COR-L47 (cell line): ENCODE measurements around the gene CSF1R.

Source experiments
- DNase-seq: peaks from one replicate; lab custom pipeline; 2025; lab: John Stamatoyannopoulos, UW

CSF1R gene

DNA sequence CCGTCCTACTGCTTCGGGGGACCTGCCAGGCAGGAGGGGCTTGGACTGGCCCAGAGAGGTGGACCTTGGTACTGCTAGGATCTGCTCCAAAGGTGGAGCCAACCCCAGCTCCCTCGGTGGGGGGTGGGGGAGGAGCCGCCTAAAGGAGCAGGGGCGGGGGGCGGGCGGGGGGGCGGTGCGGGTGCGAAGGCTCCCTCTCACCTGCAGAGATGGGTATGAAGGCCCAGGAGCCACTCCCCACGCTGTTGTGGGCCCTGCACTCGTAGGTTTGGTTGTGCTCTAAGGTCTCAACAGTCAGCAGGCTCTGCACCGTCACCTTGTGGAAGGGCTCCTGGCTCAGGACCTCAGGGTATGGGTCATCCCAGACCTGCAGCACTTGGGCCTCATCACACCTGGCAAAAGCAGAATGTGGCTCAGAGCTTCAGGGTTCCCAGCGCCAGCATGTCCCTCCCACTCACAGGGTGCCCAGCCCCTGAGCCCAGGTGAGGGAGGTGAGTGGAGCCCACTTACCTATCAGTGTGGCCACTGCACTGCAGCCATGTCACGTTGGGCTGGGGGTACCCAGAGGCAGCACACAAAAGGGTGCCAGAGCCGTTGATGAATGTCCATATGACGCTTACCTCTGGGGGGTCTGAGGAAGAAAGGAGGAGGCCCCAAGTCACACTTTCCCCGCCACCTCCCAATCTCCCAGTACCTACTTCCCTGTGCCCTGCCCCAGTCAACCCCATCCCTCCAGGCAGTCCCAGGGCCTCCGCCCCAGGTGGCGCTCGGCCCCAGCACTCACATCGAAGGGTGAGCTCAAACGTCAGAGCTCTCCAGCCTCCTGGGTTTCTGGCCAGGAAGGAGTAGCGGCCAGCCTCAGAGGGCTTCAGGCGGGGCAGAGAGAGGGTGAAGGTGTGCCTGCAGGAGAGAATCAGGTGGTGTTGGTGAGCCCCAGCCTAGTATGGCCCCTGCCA, 16.4 kb downstream of the CSF1R start:
- no peak for DNase-seq

DNA sequence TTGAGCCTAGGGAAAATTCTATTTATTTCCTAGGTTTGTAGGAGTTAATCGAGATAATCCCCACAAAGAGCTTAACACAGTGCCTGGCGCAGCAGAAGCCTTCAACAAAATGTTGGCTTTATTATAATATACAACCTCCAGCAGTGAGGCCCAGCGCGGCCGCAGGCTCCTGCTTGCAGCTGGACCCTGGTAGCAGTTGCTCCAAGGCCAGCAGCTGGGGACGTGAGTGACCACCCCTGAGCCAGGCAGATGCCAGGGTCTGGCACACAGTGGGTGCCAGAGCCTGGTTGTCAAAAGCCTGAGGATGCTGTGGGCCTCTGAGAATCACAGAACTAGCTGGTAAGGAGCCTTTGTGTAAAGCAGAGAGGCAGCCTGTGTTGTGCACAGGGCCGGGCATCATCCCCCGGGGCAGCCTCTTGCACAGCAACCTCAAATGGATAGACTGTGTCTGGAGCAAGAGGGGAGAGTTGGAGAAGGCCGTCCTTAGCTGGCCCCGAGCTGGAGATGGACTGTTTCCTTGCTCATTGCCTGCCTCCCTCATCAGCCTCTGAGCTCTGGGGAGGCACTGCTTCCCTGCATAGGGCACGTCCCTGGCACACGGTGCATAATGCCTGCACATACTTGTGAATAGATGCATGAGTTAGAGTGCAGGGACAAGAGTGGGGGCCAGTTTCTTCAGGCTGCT, 17.3 kb downstream of the CSF1R start:
- DNase-seq = no peak

DNA sequence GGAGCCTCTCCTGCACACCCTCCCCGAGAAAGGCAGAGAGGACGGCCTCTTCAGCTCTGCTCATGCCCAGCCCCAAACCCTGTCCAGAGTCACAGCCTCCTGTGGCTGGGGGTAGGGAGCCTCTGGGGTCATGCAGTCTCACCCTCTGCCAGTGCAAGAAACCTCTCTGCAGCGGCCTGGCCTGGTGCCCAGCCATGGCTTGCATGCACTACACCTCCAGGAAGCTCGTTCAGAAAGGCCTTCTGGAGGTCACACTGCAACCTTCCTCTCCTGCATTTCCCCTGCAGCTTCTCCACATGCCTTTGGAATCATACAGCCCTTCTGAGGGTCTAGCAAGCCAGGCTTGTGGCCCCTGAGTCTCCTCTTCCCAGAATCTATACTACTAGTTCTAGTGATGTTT, 17.9 kb downstream of the CSF1R start:
- DNase-seq = no peak

DNA sequence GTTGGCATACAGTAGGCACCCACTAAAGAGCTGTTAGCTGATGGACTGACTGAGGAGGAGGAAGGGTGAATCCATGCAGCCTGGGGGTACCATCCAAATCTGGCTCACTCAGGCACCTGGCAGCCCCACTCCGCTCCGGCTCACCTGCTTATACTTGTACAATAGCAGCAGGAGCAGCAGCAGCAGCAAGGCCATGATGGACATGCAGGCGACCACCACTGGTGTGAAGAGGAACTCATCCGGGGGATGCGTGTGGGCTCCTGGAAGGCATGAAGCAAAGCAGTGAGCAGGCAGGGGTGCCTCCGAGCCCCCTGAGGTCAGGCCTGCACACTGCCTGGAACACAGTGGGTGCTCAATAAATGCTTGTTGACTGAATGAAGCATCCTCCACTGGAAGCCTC, 18.3 kb downstream of the CSF1R start:
- no peak for DNase-seq

DNA sequence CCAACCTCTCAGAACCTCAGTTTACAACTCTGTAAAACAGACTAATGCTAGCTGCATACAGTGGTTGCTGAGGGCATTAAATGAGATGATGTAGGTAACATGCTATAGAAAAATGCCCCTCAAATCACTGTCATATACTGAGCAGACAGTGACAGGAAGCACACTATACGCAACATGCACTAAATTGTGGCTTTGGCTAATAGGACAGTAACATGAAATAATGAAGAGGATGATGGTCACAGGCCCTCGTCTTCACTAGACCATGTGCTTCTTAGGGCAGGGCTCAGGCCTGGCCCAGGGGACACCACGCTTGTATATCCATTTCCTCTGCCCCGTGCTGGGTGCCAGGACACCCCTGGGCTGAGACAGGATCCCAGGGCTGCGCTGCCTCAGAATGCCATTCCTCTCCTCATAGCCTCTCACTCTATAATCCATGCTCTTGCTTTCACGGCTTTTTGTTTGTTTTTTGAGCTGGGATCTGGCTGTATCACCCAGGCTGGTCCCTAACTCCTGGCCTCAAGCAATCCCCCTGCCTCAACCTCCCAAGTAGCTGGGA, 18.9 kb downstream of the CSF1R start:
- DNase-seq = no peak

DNA sequence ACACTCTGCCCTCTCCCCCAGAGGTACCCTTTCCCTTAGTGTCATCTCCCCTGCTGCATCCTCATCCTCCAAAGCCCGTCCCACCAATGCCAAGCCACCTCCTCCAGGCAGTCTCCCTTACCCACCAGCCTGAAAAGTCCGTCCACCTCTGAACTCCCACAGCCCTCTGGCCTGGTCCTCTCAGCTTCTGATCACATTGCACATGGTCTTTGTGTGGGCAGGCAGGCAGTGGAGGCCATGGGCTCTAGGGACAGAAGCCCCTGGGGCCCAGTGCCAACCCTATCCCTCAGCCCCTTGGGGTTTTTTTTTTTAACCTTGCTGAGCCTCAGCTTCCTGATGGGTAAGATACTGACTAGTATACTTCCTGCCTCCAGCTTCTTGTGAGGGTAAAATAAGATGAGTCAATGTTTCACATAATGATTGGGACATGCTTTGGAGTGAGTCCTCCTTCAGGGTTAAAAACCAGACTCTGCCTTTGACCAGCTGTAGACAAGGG, 19.4 kb downstream of the CSF1R start:
- DNase-seq = no peak

DNA sequence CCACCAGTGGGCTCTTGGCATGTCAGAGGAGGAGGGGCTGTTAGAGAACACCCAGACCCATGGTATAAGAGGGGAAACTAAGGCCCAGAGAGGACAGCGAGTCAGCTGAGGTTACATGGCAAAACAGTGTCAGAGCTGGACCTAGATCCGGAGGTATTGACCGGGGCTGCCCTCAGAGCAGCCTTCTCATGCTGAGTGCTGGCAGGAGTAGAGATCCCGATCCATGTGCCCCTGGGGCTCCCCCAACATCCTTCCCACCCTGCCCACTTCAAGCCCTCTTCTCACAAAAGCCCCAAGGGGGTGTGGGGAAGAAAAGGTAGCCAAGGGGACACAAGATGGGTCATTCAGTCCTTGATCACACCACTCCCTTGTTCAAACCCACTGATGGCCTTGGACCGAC, 19.9 kb downstream of the CSF1R start:
- no peak for DNase-seq

DNA sequence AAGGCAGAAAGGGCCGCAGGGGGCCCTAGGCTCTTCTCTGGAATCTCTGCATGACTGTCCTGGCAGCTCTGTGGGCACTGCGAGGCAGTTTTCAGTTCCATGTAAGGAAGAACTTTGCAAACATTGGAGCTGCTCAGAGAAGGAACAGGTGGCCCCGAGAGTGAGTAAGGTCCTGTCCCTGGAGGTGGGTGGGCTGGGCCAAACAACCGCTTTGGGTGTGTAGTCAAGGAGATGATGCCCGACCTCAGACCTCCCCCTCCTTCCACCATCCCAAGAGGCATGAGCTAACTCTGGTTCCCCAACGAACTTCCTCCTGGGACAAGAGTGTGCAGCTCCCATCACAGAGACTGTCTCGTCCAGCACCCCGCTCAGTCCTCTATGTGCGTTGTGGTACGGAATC, 20.5 kb downstream of the CSF1R start:
- no peak for DNase-seq

DNA sequence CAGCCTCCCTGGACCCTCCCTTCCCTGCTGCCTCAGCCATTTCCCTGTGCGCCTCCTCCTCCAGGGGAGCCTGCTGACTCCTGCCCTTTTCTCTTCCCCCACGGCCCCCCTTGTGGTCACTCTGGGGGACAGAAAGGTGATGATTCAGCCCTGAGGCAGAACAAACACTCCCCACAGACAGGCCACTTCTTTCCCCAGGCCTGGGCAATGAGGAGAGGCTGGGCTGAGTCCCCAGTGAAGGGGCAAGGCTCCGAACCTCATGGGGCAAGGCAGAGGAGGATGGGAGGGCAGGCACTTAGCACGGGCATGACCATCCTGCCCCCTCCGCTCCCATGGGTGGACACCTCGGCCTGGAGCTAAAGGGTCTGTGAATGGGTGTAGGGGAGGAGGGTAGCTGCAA, 21.0 kb downstream of the CSF1R start:
- no peak for DNase-seq

DNA sequence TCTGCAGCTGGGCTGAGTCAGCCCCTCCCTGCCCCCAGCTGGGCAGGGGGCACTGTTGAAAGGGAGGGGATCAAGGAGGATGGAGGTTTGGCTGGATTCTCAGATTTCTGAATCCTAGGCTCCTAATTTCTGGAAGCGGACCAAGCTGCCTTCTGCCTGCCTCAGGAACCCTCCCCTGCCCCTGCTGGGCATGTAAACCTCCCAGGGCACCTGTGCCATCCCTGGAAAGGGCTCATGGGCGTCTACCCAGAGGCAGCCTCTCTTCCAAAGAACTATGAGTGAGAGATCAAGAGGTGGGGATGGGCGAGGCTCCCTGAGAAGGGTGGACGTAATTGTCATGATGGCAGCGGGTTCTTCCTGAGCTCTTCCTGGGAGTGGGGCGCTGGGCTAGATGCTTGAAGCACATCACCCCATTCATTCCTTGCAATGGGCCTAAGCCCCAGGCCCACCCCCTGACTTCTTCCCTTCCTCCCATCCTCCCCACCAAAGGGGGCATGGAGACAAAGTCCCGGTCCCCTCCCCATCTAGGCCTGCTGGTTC, 21.6 kb downstream of the CSF1R start:
- DNase-seq = peak; percentile 73

DNA sequence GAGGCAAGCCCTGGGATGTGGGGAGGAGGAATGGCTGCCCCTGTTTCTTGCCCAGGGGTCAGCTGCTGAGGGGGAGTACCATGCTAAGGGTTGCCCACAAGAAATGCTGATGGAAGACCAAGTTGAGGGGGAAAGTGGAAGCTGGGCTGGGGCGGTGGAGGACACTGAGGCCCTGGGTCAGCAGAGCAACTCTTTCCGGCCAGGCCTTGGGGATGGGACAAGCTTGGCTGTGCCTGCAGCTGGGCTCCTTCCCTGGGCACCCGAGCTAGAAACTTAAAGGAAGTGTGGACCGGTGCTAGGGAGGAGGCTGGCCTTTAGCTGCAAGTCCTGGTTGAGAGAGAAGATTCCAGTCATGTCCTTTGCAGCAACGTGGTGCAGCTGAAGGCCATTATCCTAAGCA, 22.7 kb downstream of the CSF1R start:
- no peak for DNase-seq

DNA sequence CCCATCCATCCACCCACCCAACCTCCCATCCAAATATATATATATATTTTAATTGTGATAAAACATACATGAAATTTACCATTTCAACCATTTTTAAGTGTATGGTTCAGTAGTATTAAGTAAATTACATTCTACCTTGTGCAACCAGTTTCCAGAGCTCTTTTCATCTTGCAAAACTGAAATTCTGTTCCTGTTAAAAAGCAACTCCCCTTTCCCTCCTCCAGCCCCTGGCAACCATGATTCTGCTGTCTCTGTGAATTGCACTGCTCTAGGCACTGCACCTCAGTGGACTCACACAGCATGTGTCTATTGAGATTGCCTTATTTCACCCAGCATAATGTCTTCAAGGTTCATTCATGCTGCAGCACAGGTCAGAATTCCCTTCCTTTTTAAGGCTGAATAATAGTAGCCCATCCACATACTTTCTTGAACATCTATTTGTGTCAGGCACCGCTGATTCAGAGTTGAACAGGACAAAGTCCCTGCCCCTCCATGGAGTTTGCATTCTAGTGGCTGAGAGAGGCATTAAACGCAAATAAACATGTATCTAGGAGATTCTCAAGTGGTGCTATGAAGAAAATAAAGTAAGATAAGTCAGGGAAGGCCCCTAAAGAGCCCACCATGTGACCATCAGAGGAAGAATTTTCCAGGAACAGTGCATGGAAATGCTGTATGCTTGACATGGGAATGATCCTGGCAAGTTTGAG, 24.0 kb downstream of the CSF1R start:
- no peak for DNase-seq

DNA sequence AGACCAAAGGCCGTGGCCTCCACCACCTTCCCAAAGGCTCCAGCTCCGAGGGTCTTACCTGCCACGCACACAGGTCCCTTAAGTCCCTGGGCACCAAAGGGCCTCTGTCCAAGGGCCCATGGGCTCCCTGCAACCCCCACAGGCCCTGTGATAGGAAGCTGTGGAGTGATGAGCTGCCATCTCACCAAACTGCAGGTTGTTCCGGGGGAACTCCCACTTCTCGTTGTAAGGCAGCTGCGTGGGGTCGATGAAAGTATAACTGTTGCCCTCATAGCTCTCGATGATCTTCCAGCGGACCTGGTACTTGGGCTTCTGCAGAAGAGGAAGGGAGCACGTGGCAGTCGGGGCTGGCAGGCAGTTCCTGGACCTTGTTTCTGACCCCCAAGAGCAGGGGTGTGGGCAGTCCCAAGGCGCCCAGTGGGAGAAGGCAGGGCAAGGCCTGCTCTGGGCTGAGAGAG, 24.8 kb downstream of the CSF1R start:
- no peak for DNase-seq

DNA sequence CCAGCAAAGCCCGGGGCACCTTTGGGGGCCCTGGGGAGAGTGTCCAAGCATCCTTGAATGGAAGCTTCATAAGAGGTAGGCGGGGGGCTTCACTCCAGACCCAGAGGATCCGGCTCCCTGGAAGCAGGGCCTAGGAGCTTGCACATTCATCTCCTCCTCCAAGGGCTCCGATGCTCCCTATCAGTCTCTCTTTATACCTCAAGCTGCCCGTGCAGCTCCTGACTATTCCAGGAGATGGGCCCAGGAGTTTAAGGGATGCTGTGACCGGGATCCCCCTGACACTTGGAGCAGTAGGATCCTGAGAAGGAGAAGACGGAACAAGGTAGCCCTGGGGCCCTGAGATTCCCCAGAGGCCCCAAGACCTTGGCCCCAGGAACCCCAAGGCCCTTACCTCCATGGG, 25.9 kb downstream of the CSF1R start:
- no peak for DNase-seq

DNA sequence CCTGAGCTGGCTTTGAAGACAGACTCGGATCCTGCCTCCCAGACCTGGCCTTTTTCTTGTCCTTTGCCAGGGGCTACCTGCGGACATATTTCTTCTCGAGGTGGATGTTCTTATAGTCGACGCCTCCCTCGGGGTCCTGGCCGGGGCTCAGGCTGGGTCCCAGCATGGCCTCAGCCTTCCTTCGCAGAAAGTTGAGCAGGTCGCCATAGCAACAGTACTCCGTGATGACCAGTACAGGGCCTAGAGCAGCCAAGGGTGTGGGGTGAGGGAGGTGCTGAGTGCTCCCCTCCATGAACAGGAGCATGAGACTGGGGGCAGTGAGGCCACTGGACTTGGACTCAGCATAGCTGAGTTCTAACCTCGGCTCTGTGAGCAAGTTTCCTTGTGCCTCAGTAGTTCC, 26.7 kb downstream of the CSF1R start:
- DNase-seq = no peak

DNA sequence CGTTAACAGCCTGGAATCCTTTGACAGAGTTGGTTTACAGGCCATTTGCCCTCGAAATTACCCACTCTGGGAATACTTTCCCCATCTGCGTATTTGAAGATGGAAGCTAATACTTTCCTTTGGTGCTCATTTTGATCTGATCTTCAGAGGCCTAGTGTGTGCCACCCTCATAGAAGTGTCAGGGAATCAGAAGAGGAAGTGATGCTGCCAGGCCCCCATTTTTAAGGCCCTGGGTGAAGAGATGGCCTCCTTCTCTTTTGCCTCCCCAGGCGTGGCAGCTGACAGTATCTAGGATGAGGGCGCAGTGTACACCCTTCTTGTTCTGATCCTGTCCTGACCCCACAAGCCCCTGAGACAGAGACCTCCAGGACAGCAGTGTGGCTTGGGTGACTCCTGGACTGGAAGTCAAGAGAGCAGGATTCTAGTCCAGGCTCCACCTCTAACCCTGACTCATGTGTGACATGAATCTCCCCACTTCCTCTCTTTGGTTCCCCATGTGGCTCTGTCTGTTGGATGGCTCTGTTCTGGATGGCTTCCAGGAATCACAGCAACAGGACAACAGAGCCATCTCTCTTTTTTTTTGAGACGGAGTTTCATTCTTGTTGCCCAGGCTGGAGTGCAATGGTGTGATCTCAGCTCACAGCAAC, 27.8 kb downstream of the CSF1R start:
- no peak for DNase-seq

DNA sequence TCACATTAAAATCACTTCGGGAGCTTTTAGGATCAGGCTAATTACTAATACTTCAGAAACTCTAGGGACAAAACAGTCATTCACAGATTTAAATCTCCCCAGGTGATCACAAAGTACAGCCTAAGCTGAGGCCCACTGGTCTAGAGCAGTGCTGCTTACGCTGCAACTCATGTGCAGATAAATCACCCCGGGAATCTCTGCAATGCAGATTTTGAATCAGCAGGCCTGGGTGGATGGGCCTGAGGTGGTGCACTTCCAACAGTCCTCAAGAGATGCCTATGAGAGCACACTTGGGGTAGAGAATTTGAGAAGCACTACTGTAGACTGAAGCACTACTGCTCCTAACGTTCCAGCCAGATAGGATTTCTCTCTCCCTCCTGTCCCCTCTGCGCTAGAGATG, 28.4 kb downstream of the CSF1R start:
- DNase-seq = no peak

DNA sequence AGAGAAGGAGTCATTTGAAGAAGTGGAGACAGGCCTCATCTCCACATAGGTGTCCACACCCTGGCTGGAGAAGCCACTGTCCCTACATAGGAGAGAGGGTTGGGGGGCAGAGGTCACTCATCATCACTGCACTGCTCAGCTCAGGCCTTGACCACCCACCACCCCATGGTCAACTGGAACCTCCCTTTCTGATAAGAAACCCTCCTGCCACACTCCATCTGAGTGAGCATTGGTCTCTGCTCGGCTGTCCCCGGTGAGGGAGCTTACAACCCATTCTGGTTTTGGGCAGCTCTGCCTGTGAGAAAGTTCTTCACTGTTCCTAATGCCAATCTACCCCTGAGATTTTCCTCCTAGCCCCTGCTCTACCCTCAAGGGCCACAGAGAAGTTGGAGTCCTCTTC, 28.8 kb downstream of the CSF1R start:
- DNase-seq = no peak

DNA sequence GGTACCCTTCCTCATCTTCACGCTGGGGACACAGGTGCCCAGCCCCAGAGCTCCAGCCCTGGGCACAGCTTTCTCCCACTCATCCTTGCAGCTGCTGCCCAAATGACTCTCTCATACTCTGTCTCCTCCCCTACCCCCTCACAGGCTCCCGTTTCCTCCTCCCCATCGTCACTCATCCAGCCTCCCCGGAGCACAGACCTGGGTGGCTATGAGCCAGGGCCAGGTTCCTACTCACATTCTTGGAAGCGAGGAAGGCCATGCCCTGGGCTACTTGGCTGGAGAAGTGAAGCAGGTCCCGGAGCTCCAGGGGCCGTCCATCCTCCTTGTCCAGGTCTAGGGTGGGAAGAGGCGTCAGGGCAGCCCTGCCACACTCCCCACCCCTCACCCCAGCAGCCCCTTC, 29.3 kb downstream of the CSF1R start:
- no peak for DNase-seq

DNA sequence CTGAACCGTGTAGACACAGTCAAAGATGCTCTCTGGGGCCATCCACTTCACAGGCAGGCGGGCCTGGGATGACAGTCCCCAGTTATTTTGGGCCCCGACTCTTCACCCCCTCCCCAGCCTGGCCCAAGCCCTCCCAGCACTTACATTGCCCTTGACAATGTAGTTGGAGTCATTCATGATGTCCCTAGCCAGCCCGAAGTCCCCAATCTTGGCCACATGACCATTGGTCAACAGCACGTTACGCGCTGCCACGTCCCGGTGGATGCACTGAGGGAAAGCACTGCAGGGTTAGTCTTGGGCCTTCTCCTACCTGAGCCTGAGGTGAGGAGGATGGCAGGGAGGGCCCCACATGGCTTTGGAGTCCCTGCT, 30.3 kb downstream of the CSF1R start:
- no peak for DNase-seq

DNA sequence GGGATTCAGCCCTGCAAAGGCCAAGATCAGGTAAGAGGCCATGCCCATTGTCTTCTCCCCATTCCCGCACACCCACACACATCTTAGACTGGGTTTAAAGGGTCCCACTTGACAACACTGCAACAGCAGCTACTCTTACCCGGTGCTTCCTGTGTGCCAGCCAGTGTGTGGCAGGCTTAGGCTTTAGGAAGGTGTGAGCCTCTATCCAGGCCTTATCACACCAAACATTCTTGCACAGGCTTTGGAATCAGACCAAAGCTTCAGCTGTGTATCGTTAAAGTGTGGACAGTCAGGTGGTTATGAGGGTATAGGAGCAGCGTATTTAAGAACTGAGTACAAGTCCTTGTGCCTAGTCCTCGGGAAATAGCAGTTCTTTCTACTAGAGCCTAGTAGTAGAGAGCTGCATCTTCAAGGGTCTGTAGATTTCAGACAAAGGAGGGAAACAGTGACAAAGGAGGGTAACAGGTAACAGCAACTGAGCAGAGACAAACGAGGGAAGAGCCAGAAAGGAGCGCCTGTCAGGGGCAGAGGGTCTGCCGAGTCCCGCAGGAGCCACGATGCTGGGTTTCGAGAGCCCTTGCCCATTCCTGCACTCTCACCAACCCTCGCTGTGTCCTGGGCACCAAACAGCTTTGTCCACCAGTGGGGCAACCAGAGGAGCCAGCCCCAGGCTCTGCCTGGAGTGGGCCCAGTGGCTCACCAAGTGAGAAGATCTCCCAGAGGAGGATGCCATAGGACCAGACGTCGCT, 30.9 kb downstream of the CSF1R start:
- no peak for DNase-seq
